ENCODE data around the gene TMEM198. TPM values are rescaled to one million over a fixed set of nuclear protein-coding genes. Genes with fewer than 3 reads are reported as not detected.

Gene TMEM198
- total and polyA plus RNA-seq, 2 donors (not counting 1 experiment from before 2014, with no cell fraction given), result 0.39 to 1.1 TPM

DNA sequence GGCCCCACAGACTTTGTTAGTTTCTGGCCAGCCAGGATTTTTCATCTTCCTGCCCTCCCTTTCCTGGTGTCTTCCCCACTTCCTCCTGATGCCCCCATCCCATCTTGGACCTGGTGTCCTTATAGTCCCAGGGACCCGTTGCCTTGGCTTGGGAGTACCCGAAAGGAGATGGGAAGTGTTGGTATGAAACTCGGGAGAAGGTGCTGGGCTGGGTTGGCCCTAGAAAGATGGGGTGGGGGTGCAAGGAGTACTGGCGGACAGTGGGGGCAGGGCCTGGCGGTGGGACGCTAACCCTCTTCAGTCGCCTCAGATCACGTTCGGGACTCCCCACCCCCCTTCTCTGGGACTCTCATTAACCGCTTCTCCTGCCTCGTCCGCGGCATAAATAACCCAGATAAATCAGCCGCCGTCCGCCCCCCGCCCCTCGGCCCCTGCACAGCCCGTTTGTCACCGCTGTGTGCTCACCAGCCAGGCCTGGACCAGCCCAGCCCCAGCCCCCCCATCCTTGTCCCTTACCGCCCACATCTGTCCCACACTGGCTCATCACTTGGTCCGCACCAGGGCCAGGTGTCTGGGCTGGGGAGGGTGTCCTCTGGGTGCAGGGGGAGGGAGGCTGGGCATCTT, 33.2 kb upstream of the TMEM198 start:
- no peak for ATAC-seq (ENCODE audit: low read depth)
- intact Hi-C loops (cut with micrococcal nuclease), result no loop called here
- TF ChIP-seq EZH2 (IDR thresholded peaks at IDR 0.05; ENCODE audit: borderline replicate concordance, insufficient read depth, low read depth, low read length, poor library complexity, severe bottlenecking), result no peak
- TF ChIP-seq, protein P1, sequence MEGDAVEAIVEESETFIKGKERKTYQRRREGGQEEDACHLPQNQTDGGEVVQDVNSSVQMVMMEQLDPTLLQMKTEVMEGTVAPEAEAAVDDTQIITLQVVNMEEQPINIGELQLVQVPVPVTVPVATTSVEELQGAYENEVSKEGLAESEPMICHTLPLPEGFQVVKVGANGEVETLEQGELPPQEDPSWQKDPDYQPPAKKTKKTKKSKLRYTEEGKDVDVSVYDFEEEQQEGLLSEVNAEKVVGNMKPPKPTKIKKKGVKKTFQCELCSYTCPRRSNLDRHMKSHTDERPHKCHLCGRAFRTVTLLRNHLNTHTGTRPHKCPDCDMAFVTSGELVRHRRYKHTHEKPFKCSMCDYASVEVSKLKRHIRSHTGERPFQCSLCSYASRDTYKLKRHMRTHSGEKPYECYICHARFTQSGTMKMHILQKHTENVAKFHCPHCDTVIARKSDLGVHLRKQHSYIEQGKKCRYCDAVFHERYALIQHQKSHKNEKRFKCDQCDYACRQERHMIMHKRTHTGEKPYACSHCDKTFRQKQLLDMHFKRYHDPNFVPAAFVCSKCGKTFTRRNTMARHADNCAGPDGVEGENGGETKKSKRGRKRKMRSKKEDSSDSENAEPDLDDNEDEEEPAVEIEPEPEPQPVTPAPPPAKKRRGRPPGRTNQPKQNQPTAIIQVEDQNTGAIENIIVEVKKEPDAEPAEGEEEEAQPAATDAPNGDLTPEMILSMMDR (IDR thresholded peaks at IDR 0.05), result no peak
- H3K27ac Mint-ChIP-seq, result no peak overlapping the region
- Histone ChIP-seq H3K4me1 (ENCODE audit: control insufficient read depth in 2 of 2, insufficient read depth in 2 of 2, low read length in 2 of 2) (peaks cover 15 to 30% of the 10 kb centered on the region in 2 donors), H3K27me3 (replicated peaks in 1 of 4; ENCODE audit: control extremely low read depth in 1 of 4, control insufficient read depth in 3 of 4, insufficient read depth in 4 of 4, low read length in 3 of 4) (peaks cover 0 to 74% (median 19%) of the 10 kb centered on the region in 4 experiments), H3K4me2 (replicated peaks; ENCODE audit: low read depth, low read length, poor library complexity, severe bottlenecking) (peak overlapping the region; percentile 64), H3K9me3 (ENCODE audit: control extremely low read depth in 1 of 3, control insufficient read depth in 2 of 3, insufficient read depth in 1 of 3, low read length in 2 of 3) (peaks cover 0 to 18% (median 0%) of the 10 kb centered on the region in 3 donors), H3K4me3 (ENCODE audit: control extremely low read depth in 1 of 5, extremely low read depth in 1 of 5, insufficient read depth in 1 of 5, low read depth in 2 of 5, low read length in 4 of 5) (no peak overlapping the region), H2AFZ (ENCODE audit: insufficient read depth, low read depth, low read length, poor library complexity, severe bottlenecking) (no peak overlapping the region), H3K36me3 (replicated peaks in 1 of 2; ENCODE audit: control extremely low read depth in 1 of 2, control insufficient read depth in 1 of 2, extremely low read depth in 1 of 2, insufficient read depth in 2 of 2, low read length in 1 of 2) (peaks cover 0 to 11% of the 10 kb centered on the region in 2 experiments), H3K9ac (ENCODE audit: low read length) (no peak overlapping the region), H4K20me1 (ENCODE audit: control insufficient read depth, insufficient read depth, low read length, poor library complexity, severe bottlenecking) (no peaks in the 10 kb centered on the region), H3K79me2 (ENCODE audit: control insufficient read depth, insufficient read depth, low read length) (no peaks in the 10 kb centered on the region), H3K27ac (ENCODE audit: low read length in 2 of 2) (no peak overlapping the region)
- ChIA-PET POLR2A (no interaction called here), CTCF (interaction anchor here (0.9 to 2.7 kb wide), 14 partner anchors 9 to 132 kb away, joined by 3 to 15 read pairs (median 4); partner anchors contain the start of gene GMPPA)
- 21% methylated on average over 17 of the region's 22 CpGs for WGBS (ENCODE audit: insufficient coverage)
- peaks cover 26% of the 10 kb centered on the region for H3K4me1 Mint-ChIP-seq
- H3K4me3 Mint-ChIP-seq, result peak overlapping the region; percentile 69
- DNase-seq, result no peak
- peaks cover 50% of the 10 kb centered on the region for H3K27me3 Mint-ChIP-seq
- no peaks in the 10 kb centered on the region for H3K9me3 Mint-ChIP-seq (ENCODE audit: insufficient read depth)

Data from B cell (primary cell).